HepG2 (cell line): ENCODE measurements around the gene ZNF571. TPM values are rescaled to one million over a fixed set of nuclear protein-coding genes. Genes with fewer than 3 reads are reported as not detected.

Experiments
- MTA1 ChIP-seq: sonication (generic); formaldehyde crosslinking; IDR thresholded peaks from 2 replicates; pipeline ENCODE4 v1.4.0; 2020; ENCODE audit warnings: missing genetic modification reagents, mild to moderate bottlenecking, borderline replicate concordance
- PHB2 ChIP-seq: fragments of 450-650 bp; IDR thresholded peaks from 2 replicates; pipeline ENCODE4 v1.6.1; 2018; ENCODE audit not compliant: partially characterized antibody
- UBTF ChIP-seq: sonication (generic); formaldehyde crosslinking; IDR thresholded peaks from 2 replicates; pipeline ENCODE4 v1.4.0; 2020; ENCODE audit warnings: mild to moderate bottlenecking, missing genetic modification reagents
- ZBTB21 ChIP-seq: sonication (generic); formaldehyde crosslinking; IDR thresholded peaks from 2 replicates; pipeline ENCODE4 v1.4.0; 2020; ENCODE audit warnings: missing genetic modification reagents
- ZNF451 ChIP-seq: sonication (generic); formaldehyde crosslinking; IDR thresholded peaks from 2 replicates; pipeline ENCODE4 v1.5.0; 2020; ENCODE audit warnings: mild to moderate bottlenecking, missing genetic modification reagents
- ZNF670 ChIP-seq: sonication (generic); formaldehyde crosslinking; IDR thresholded peaks from 2 replicates; pipeline ENCODE4 v1.8.0; 2022; ENCODE audit warnings: mild to moderate bottlenecking, missing genetic modification reagents, borderline replicate concordance
- ZNF678 ChIP-seq: sonication (generic); formaldehyde crosslinking; IDR thresholded peaks from 2 replicates; pipeline ENCODE4 v1.4.0; 2020; ENCODE audit warnings: mild to moderate bottlenecking, missing genetic modification reagents
- polyA plus RNA-seq, 8 experiments: library from polyadenylated mRNA; depleted of rRNA in 3 of 8; stranded (reverse) in 7 of 8; unstranded in 1 of 8; fragments of >200 nt; fragmentation: Illumina TruSeq in 4 of 8; extraction: Trizol in 4 of 8; gene quantifications; 2 replicates each; pipeline versions ENCODE4 v1.2.1 to v1.2.3, GENCODE V29; 2011 to 2016; ENCODE audit warnings: low read depth in 4 of 8, missing spikeins in 1 of 8, mixed read lengths in 1 of 8; ENCODE audit not compliant: insufficient read depth in 1 of 8
- total RNA-seq, 5 experiments: library from RNA; depleted of rRNA; stranded (reverse); fragments of >200 nt; fragmentation: Illumina TruSeq; extraction: Trizol; gene quantifications; 2 replicates each; pipeline ENCODE4 v1.2.3, GENCODE V29; 2016; ENCODE audit warnings: low read depth in 1 of 5
- TF ChIP-seq, protein P1 (sequence below): IDR thresholded peaks from 2 replicates; pipeline ENCODE4 v1.6.1; 2018; ENCODE audit warnings: missing genetic modification reagents
- TF ChIP-seq, protein P2 (sequence below): sonication (generic); formaldehyde crosslinking; IDR thresholded peaks from 2 replicates; pipeline ENCODE4 v1.9.0; 2021; ENCODE audit warnings: mild to moderate bottlenecking, missing genetic modification reagents
- TF ChIP-seq, protein P3 (sequence below): sonication (generic); formaldehyde crosslinking; IDR thresholded peaks from 2 replicates; pipeline ENCODE4 v1.5.1; 2020; ENCODE audit warnings: mild to moderate bottlenecking, missing genetic modification reagents, moderate library complexity

Gene ZNF571
- total and polyA plus RNA-seq, 2 of the 13 experiments (the other 11 are each of a cell fraction or from before 2014, with no cell fraction given), result 1.3 to 1.9 TPM

DNA sequence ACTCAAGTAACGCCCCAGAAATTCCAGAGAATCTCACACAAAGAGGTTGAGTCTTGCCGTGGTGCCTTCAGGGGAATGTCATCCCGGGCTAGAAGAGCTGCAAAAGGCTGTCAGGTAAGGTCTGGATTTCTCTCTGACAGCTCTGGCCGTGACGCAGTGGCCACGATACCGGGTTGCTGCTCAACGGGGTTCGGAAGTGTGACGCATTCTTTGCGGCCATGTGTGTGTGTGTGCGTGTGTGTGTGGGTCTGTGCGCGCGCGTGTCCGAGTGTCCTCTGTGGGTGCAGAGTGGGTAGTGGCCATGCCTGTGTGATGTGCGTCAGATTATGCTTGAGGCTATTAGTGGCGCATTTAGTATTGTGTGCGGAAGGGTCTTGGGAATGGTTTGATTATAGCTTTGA is 390 bp upstream of the ZNF571 start (continued):
- TF ChIP-seq, protein P1, sequence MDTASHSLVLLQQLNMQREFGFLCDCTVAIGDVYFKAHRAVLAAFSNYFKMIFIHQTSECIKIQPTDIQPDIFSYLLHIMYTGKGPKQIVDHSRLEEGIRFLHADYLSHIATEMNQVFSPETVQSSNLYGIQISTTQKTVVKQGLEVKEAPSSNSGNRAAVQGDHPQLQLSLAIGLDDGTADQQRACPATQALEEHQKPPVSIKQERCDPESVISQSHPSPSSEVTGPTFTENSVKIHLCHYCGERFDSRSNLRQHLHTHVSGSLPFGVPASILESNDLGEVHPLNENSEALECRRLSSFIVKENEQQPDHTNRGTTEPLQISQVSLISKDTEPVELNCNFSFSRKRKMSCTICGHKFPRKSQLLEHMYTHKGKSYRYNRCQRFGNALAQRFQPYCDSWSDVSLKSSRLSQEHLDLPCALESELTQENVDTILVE (CRISPR knock-in tag), result no peak; the same call in 1 of the 2 replicates
- TF ChIP-seq ZNF670 (CRISPR knock-in tag) (0 out of 2 replicates have a peak, but pooled peaks have one; percentile 19), MTA1 (CRISPR knock-in tag) (no peak), ZBTB21 (CRISPR knock-in tag) (peak; percentile 68), UBTF (CRISPR knock-in tag) (no peak), ZNF678 (no peak), PHB2 (no peak), ZNF451 (CRISPR knock-in tag) (no peak)
- TF ChIP-seq, protein P2, sequence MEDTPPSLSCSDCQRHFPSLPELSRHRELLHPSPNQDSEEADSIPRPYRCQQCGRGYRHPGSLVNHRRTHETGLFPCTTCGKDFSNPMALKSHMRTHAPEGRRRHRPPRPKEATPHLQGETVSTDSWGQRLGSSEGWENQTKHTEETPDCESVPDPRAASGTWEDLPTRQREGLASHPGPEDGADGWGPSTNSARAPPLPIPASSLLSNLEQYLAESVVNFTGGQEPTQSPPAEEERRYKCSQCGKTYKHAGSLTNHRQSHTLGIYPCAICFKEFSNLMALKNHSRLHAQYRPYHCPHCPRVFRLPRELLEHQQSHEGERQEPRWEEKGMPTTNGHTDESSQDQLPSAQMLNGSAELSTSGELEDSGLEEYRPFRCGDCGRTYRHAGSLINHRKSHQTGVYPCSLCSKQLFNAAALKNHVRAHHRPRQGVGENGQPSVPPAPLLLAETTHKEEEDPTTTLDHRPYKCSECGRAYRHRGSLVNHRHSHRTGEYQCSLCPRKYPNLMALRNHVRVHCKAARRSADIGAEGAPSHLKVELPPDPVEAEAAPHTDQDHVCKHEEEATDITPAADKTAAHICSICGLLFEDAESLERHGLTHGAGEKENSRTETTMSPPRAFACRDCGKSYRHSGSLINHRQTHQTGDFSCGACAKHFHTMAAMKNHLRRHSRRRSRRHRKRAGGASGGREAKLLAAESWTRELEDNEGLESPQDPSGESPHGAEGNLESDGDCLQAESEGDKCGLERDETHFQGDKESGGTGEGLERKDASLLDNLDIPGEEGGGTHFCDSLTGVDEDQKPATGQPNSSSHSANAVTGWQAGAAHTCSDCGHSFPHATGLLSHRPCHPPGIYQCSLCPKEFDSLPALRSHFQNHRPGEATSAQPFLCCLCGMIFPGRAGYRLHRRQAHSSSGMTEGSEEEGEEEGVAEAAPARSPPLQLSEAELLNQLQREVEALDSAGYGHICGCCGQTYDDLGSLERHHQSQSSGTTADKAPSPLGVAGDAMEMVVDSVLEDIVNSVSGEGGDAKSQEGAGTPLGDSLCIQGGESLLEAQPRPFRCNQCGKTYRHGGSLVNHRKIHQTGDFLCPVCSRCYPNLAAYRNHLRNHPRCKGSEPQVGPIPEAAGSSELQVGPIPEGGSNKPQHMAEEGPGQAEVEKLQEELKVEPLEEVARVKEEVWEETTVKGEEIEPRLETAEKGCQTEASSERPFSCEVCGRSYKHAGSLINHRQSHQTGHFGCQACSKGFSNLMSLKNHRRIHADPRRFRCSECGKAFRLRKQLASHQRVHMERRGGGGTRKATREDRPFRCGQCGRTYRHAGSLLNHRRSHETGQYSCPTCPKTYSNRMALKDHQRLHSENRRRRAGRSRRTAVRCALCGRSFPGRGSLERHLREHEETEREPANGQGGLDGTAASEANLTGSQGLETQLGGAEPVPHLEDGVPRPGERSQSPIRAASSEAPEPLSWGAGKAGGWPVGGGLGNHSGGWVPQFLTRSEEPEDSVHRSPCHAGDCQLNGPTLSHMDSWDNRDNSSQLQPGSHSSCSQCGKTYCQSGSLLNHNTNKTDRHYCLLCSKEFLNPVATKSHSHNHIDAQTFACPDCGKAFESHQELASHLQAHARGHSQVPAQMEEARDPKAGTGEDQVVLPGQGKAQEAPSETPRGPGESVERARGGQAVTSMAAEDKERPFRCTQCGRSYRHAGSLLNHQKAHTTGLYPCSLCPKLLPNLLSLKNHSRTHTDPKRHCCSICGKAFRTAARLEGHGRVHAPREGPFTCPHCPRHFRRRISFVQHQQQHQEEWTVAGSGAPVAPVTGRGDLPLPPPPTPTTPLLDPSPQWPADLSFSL (CRISPR knock-in tag), result peak; percentile 71; the same call in 1 of the 2 replicates
- TF ChIP-seq, protein P3, sequence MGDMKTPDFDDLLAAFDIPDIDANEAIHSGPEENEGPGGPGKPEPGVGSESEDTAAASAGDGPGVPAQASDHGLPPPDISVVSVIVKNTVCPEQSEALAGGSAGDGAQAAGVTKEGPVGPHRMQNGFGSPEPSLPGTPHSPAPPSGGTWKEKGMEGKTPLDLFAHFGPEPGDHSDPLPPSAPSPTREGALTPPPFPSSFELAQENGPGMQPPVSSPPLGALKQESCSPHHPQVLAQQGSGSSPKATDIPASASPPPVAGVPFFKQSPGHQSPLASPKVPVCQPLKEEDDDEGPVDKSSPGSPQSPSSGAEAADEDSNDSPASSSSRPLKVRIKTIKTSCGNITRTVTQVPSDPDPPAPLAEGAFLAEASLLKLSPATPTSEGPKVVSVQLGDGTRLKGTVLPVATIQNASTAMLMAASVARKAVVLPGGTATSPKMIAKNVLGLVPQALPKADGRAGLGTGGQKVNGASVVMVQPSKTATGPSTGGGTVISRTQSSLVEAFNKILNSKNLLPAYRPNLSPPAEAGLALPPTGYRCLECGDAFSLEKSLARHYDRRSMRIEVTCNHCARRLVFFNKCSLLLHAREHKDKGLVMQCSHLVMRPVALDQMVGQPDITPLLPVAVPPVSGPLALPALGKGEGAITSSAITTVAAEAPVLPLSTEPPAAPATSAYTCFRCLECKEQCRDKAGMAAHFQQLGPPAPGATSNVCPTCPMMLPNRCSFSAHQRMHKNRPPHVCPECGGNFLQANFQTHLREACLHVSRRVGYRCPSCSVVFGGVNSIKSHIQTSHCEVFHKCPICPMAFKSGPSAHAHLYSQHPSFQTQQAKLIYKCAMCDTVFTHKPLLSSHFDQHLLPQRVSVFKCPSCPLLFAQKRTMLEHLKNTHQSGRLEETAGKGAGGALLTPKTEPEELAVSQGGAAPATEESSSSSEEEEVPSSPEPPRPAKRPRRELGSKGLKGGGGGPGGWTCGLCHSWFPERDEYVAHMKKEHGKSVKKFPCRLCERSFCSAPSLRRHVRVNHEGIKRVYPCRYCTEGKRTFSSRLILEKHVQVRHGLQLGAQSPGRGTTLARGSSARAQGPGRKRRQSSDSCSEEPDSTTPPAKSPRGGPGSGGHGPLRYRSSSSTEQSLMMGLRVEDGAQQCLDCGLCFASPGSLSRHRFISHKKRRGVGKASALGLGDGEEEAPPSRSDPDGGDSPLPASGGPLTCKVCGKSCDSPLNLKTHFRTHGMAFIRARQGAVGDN (CRISPR knock-in tag), result peak; percentile 13; the same call in 1 of the 2 replicates
